SU-DHL-6 (cell line): ENCODE results near the gene MAP2K3.

Experiments
- H2AFZ ChIP-seq: fragments of 200-600 bp; sonication (generic); 2 replicates; pipeline ENCODE4 v1.6.1; 2014; ENCODE audit warnings: low read depth, mild to moderate bottlenecking, moderate library complexity, mixed read lengths, antibody characterized with exemption, low read length; ENCODE audit not compliant: severe bottlenecking
- H3F3A ChIP-seq: fragments of 200-600 bp; shearing (Covaris generic); 2 replicates; pipeline ENCODE4 v1.6.0; 2016; ENCODE audit warnings: antibody characterized with exemption, mild to moderate bottlenecking; ENCODE audit not compliant: insufficient read depth
- H3K27ac ChIP-seq: fragments of 200-600 bp; sonication (generic); 2 replicates; pipeline ENCODE4 v1.5.1; 2016; ENCODE audit warnings: low read depth, mild to moderate bottlenecking, low read length, moderate library complexity, mixed read lengths
- H3K27me3 ChIP-seq: fragments of 200-600 bp; sonication (generic), shearing (Covaris generic); 2 replicates; pipeline ENCODE4 v1.6.0; 2014; ENCODE audit warnings: mild to moderate bottlenecking, low read length
- H3K36me3 ChIP-seq: fragments of 200-600 bp; sonication (generic); 2 replicates; pipeline ENCODE4 v1.6.1; 2014; ENCODE audit warnings: mild to moderate bottlenecking, low read length, mixed read lengths
- H3K4me2 ChIP-seq: fragments of 300-600, 200-600 bp; shearing (Covaris generic), sonication (generic); 2 replicates; pipeline ENCODE4 v1.6.0; 2014; ENCODE audit warnings: low read length, low read depth, mild to moderate bottlenecking; ENCODE audit not compliant: poor library complexity, severe bottlenecking
- H3K4me3 ChIP-seq: fragments of 200-600 bp; sonication (generic); 2 replicates; pipeline ENCODE4 v1.5.1; 2014; ENCODE audit warnings: antibody characterized with exemption, low read length, mild to moderate bottlenecking, mixed read lengths; ENCODE audit not compliant: insufficient read depth, poor library complexity, severe bottlenecking
- H3K79me2 ChIP-seq: fragments of 200-600 bp; sonication (generic); 2 replicates; pipeline ENCODE4 v1.6.1; 2014; ENCODE audit warnings: mild to moderate bottlenecking, low read length, moderate library complexity; ENCODE audit not compliant: insufficient read depth
- H3K9ac ChIP-seq: fragments of 200-600 bp; sonication (generic); 2 replicates; pipeline ENCODE4 v1.7.0; 2014; ENCODE audit warnings: mild to moderate bottlenecking, low read length
- H3K9me2 ChIP-seq: fragments of 200-600 bp; sonication (generic); replicated peaks from 2 replicates; pipeline ENCODE4 v1.6.1; 2014; ENCODE audit warnings: low read length; ENCODE audit not compliant: insufficient read depth
- H3K9me3 ChIP-seq: fragments of 200-600 bp; sonication (generic); 2 replicates; pipeline ENCODE4 v1.6.1; 2014; ENCODE audit warnings: low read length, mixed read lengths; ENCODE audit not compliant: insufficient read depth
- H4K20me1 ChIP-seq: fragments of 200-600 bp; sonication (generic); 2 replicates; pipeline ENCODE4 v1.6.1; 2014; ENCODE audit warnings: low read depth, mild to moderate bottlenecking, antibody characterized with exemption, low read length, moderate library complexity, mixed read lengths
- EZH2phosphoT487 ChIP-seq: fragments of 200-600 bp; sonication (generic), shearing (Covaris generic); conservative IDR thresholded peaks from 2 replicates; pipeline ENCODE4 v1.6.1; 2018; ENCODE audit warnings: mild to moderate bottlenecking, antibody characterized with exemption, low read length, moderate library complexity, mixed read lengths
- TF ChIP-seq, protein P1 (sequence below): fragments of 200-600 bp; sonication (generic); IDR thresholded peaks from one replicate; pipeline ENCODE4 v1.5.1; 2017; ENCODE audit warnings: antibody characterized with exemption, mild to moderate bottlenecking, low read length, moderate library complexity; ENCODE audit not compliant: insufficient read depth, poor library complexity, severe bottlenecking

The MAP2K3 gene

DNA sequence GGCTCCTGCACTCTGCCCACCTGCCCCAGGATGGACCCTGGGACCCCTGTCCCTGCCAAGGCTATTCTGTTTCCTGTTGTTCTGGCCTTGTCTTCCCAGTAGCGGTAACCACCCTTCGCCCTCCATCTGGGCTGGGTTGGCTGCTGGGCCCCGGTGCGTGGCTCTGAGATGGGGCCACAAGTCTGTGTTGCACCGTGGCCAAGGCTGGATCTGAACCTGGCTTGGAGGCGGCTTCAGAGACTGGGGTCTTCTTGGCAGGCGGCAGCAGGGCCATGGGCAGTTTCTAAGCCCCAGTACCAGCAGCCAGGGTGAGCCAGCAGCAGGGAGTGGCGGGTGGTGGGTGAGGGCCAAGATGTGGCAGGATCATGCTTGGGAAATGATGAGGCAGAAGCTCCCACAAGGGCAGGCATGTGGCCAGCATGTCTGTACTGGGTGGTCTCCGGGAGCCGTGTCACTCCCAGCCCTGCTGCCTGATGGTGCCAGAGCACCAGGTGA, 12.6 kb downstream of the MAP2K3 start:
- Histone ChIP-seq H3K9me2 (no peaks in the 10 kb centered on the region), H3K27ac (no peak overlapping the region), H3K27me3 (no peaks in the 10 kb centered on the region), H2AFZ (no peak overlapping the region), H4K20me1 (no peaks in the 10 kb centered on the region), H3K4me3 (no peak overlapping the region), H3K79me2 (peaks cover 24% of the 10 kb centered on the region), H3F3A (no peaks in the 10 kb centered on the region), H3K4me2 (no peak overlapping the region), H3K9me3 (no peaks in the 10 kb centered on the region), H3K36me3 (no peaks in the 10 kb centered on the region), H3K9ac (no peak overlapping the region)
- TF ChIP-seq EZH2phosphoT487, result no peak
- TF ChIP-seq, protein P1, sequence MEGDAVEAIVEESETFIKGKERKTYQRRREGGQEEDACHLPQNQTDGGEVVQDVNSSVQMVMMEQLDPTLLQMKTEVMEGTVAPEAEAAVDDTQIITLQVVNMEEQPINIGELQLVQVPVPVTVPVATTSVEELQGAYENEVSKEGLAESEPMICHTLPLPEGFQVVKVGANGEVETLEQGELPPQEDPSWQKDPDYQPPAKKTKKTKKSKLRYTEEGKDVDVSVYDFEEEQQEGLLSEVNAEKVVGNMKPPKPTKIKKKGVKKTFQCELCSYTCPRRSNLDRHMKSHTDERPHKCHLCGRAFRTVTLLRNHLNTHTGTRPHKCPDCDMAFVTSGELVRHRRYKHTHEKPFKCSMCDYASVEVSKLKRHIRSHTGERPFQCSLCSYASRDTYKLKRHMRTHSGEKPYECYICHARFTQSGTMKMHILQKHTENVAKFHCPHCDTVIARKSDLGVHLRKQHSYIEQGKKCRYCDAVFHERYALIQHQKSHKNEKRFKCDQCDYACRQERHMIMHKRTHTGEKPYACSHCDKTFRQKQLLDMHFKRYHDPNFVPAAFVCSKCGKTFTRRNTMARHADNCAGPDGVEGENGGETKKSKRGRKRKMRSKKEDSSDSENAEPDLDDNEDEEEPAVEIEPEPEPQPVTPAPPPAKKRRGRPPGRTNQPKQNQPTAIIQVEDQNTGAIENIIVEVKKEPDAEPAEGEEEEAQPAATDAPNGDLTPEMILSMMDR, result no peak

DNA sequence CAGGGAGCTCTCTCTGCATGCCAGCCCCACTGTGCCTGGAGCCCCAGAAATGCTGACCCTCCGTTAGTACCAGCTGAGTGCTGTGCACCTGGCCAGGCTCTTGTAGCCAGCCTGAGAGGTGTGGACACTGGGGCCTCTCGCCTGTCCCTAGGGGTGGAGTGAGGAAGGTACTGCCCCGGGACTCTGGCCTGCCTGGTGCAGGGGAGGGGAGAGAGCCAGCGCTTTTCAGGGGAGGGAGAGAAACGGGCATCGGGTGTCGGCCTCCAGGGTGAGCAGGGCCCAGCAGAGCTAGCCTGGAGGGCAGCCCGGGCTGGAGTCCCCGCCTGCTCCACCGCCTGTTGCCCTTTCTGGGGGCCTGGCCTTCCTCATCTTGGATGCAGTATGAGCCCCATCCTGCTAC, 13.1 kb downstream of the MAP2K3 start:
- no peaks in the 10 kb centered on the region for H3K9me2 ChIP-seq
- no peaks in the 10 kb centered on the region for H3F3A ChIP-seq
- H3K4me3 ChIP-seq, result no peak overlapping the region
- H3K9ac ChIP-seq, result no peak overlapping the region
- no peaks in the 10 kb centered on the region for H3K36me3 ChIP-seq
- no peak overlapping the region for H3K4me2 ChIP-seq
- no peak overlapping the region for H2AFZ ChIP-seq
- no peaks in the 10 kb centered on the region for H4K20me1 ChIP-seq
- no peak for TF ChIP-seq EZH2phosphoT487
- TF ChIP-seq, protein P1, result no peak
- no peak overlapping the region for H3K27ac ChIP-seq
- peaks cover 19% of the 10 kb centered on the region for H3K79me2 ChIP-seq
- no peaks in the 10 kb centered on the region for H3K27me3 ChIP-seq
- no peaks in the 10 kb centered on the region for H3K9me3 ChIP-seq

DNA sequence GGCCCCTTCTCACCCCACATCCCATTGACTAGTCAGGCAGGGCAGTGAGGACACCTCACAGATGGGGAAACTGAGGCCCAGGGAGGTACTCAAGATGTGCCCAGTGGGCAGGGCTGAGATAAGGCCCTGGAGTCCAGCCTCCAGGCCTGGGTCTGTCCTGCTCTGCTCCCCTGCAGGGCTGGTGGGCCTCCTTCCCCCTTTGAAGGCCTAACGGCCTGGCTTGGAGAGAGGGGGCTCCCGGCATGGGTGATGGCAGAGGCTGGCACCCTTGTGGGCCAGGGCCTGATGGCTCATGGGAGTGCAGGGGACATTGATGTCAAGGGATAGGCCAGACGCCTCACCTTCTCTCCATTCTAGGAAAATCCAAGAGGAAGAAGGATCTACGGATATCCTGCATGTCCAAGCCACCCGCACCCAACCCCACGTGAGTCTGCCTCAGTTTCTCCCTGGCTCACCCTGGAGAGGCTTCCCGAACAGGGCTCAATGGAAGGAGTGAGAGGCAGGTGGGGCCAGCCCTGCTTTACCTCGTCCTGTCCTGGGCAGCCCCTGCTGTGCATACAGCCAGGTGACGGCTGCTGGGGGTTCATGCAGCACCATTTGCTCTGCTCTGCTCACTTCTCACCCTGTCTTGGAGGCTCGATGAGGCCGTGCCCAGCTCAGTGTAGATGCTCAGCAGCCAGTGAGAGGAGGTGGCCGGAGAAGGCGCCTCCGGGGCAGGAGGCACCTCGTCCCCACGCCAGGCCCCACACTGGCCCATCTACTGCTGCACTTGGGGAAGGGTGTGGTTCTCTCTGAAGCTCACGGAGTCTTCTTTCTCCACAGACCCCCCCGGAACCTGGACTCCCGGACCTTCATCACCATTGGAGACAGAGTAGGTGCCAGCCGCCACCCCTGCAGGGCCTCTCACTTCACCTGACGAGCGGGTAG, 13.8 kb downstream of the MAP2K3 start:
- no peaks in the 10 kb centered on the region for H3K27me3 ChIP-seq
- no peaks in the 10 kb centered on the region for H4K20me1 ChIP-seq
- H3K9me2 ChIP-seq, result no peaks in the 10 kb centered on the region
- no peak overlapping the region for H3K27ac ChIP-seq
- no peak overlapping the region for H3K4me3 ChIP-seq
- no peak overlapping the region for H2AFZ ChIP-seq
- no peak overlapping the region for H3K9ac ChIP-seq
- no peak overlapping the region for H3K4me2 ChIP-seq
- no peaks in the 10 kb centered on the region for H3K9me3 ChIP-seq
- TF ChIP-seq, protein P1, result no peak
- no peak for TF ChIP-seq EZH2phosphoT487
- H3F3A ChIP-seq, result no peaks in the 10 kb centered on the region
- peaks cover 17% of the 10 kb centered on the region for H3K79me2 ChIP-seq
- no peaks in the 10 kb centered on the region for H3K36me3 ChIP-seq
